ENCODE data around the gene DOCK3.

- TF ChIP-seq EP300 (IDR thresholded peaks at IDR 0.05) (no peak), CTCF (IDR thresholded peaks at IDR 0.05) (no peak), POLR2AphosphoS5 (IDR thresholded peaks at IDR 0.05) (no peak), POLR2A (IDR thresholded peaks at IDR 0.05) (no peak)
These were observed 255.9 kb downstream of the DOCK3 start for GRCh38 chr3:50930371-50931208.

Measured in gastroesophageal sphincter (tissue), 3 donors.